HEK293 (cell line): ENCODE data around the gene DPP6.

Experiments used
- CTCF ChIA-PET: fragments of 350-600 bp; formaldehyde crosslinking; extraction: SDS; loops from one replicate; lab custom pipeline; 2021; ENCODE audit warnings: antibody characterized with exemption; lab: Yijun Ruan, JAX
- POLR2A ChIA-PET: fragments of 300-600 bp; formaldehyde crosslinking; extraction: SDS; loops from one replicate; lab custom pipeline; 2020; ENCODE audit warnings: antibody characterized with exemption, inconsistent platforms; lab: Yijun Ruan, JAX
- H3K27ac ChIP-seq: fragments of 200-500 bp; sonication (Bioruptor generic); 2 replicates; pipeline ENCODE4 v1.5.1; 2014; ENCODE audit warnings: low read depth, low read length, control low read depth, inconsistent platforms; ENCODE audit errors: extremely low read depth
- H3K36me3 ChIP-seq, 2 experiments: fragments of 200-500 bp in 1 of 2; sonication (Bioruptor generic) in 1 of 2; 1 replicate in 1 of 2; 2 replicates in 1 of 2; pipeline ENCODE4 v1.5.1; 2014 to 2017; ENCODE audit warnings: inconsistent platforms in 2 of 2, low read length in 2 of 2; ENCODE audit not compliant: control insufficient read depth in 2 of 2, insufficient read depth in 1 of 2
- H3K4me1 ChIP-seq: fragments of 200-500 bp; sonication (Bioruptor generic); 2 replicates; pipeline ENCODE4 v1.5.1; 2014; ENCODE audit warnings: mild to moderate bottlenecking, low read length, inconsistent platforms; ENCODE audit not compliant: control insufficient read depth, insufficient read depth
- H3K4me3 ChIP-seq: 2 replicates; pipeline ENCODE4 v1.5.1; 2011; ENCODE audit warnings: low read depth, mild to moderate bottlenecking, control low read depth, low read length, moderate library complexity
- H3K9me3 ChIP-seq: fragments of 200-500 bp; sonication (Bioruptor generic); 2 replicates; pipeline ENCODE4 v1.5.1; 2014; ENCODE audit warnings: low read depth, low read length, inconsistent platforms; ENCODE audit not compliant: control insufficient read depth, insufficient read depth
- BCL11A ChIP-seq: fragments of 450-650 bp; formaldehyde crosslinking; IDR thresholded peaks from 2 replicates; pipeline ENCODE4 v1.5.1; 2016; ENCODE audit warnings: low read depth, missing biosample characterization, missing genetic modification characterization
- BCL11B ChIP-seq: fragments of 450-650 bp; formaldehyde crosslinking; IDR thresholded peaks from 2 replicates; pipeline ENCODE4 v1.5.1; 2016; ENCODE audit warnings: low read depth, missing biosample characterization, missing genetic modification characterization
- KLF16 ChIP-seq: fragments of 450-650 bp; formaldehyde crosslinking; IDR thresholded peaks from 2 replicates; pipeline ENCODE4 v1.5.1; 2017; ENCODE audit warnings: missing biosample characterization, missing genetic modification characterization
- YY1 ChIP-seq: fragments of 450-650 bp; formaldehyde crosslinking; IDR thresholded peaks from 2 replicates; pipeline ENCODE4 v1.5.1; 2018; ENCODE audit warnings: missing biosample characterization, missing genetic modification characterization
- ZEB2 ChIP-seq: fragments of 450-650 bp; formaldehyde crosslinking; IDR thresholded peaks from 2 replicates; pipeline ENCODE4 v1.5.1; 2016; ENCODE audit warnings: missing biosample characterization, missing genetic modification characterization
- ZFP69B ChIP-seq: fragments of 450-650 bp; formaldehyde crosslinking; IDR thresholded peaks from 2 replicates; pipeline ENCODE4 v1.5.1; 2016; ENCODE audit warnings: missing biosample characterization, missing genetic modification characterization
- ZNF16 ChIP-seq: fragments of 450-650 bp; formaldehyde crosslinking; IDR thresholded peaks from 2 replicates; pipeline ENCODE4 v1.5.1; 2016; ENCODE audit warnings: low read depth, missing biosample characterization, missing genetic modification characterization
- ZNF248 ChIP-seq: fragments of 450-650 bp; formaldehyde crosslinking; IDR thresholded peaks from 2 replicates; pipeline ENCODE4 v1.5.1; 2017; ENCODE audit warnings: missing biosample characterization, missing genetic modification characterization
- ZNF777 ChIP-seq: fragments of 450-650 bp; formaldehyde crosslinking; IDR thresholded peaks from 2 replicates; pipeline ENCODE4 v1.5.1; 2017; ENCODE audit warnings: missing biosample characterization, missing genetic modification characterization, borderline replicate concordance
- TF ChIP-seq, protein P1 (sequence below): fragments of 450-650 bp; formaldehyde crosslinking; IDR thresholded peaks from 2 replicates; pipeline ENCODE4 v1.5.1; 2016; ENCODE audit warnings: missing biosample characterization, missing genetic modification characterization
- TF ChIP-seq, protein P2 (sequence below): fragments of 450-650 bp; formaldehyde crosslinking; IDR thresholded peaks from 2 replicates; pipeline ENCODE4 v1.5.1; 2017; ENCODE audit warnings: missing biosample characterization, missing genetic modification characterization
- TF ChIP-seq, protein P3 (sequence below): fragments of 450-650 bp; formaldehyde crosslinking; IDR thresholded peaks from 2 replicates; pipeline ENCODE4 v1.5.1; 2016; ENCODE audit warnings: missing biosample characterization, missing genetic modification characterization
- TF ChIP-seq, protein P4 (sequence below): fragments of 450-650 bp; formaldehyde crosslinking; IDR thresholded peaks from 2 replicates; pipeline ENCODE4 v1.5.1; 2016; ENCODE audit warnings: missing biosample characterization, missing genetic modification characterization
- TF ChIP-seq, protein P5 (sequence below): fragments of 450-650 bp; formaldehyde crosslinking; IDR thresholded peaks from 2 replicates; pipeline ENCODE4 v1.5.1; 2017; ENCODE audit warnings: missing biosample characterization, missing genetic modification characterization
- TF ChIP-seq, protein P6 (sequence below): fragments of 450-650 bp; formaldehyde crosslinking; conservative IDR thresholded peaks from 2 replicates; pipeline ENCODE4 v1.5.1; 2016; ENCODE audit warnings: low read depth, missing biosample characterization, missing genetic modification characterization
- TF ChIP-seq, protein P7 (sequence below): fragments of 450-650 bp; formaldehyde crosslinking; IDR thresholded peaks from 2 replicates; pipeline ENCODE4 v1.5.1; 2016; ENCODE audit warnings: missing biosample characterization, missing genetic modification characterization, borderline replicate concordance

Gene DPP6

DNA sequence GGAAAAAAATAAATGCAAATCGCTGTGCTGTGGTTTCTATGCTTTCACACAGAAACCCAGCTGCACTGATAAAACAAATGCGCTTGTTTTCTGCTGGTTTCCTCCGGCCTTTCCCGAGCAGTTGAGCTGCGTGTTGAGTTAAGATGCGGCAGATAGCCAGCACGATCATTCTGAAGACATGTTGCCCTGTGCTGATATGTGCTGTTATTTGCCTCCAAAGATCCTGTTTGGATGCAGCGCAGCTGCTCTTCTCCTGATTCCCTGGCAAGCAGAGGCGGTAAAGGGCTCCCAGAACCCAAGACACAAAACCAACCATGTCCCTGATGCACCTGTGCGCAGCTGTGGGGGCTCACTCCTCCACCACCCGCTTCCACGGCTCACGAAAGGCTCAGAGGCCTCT is 725.3 kb downstream of the DPP6 start:
- H3K27ac ChIP-seq, result no peak overlapping the region
- CTCF ChIA-PET, result interaction anchor here (1.1 kb wide), 1 partner anchor 8 kb away, joined by 3 read pairs; no protein-coding TSS in a partner anchor

More for the DNA sequence above, 725.3 kb downstream of the DPP6 start:
- H3K4me1 ChIP-seq, result no peaks in the 10 kb centered on the region
- TF ChIP-seq, protein P1, sequence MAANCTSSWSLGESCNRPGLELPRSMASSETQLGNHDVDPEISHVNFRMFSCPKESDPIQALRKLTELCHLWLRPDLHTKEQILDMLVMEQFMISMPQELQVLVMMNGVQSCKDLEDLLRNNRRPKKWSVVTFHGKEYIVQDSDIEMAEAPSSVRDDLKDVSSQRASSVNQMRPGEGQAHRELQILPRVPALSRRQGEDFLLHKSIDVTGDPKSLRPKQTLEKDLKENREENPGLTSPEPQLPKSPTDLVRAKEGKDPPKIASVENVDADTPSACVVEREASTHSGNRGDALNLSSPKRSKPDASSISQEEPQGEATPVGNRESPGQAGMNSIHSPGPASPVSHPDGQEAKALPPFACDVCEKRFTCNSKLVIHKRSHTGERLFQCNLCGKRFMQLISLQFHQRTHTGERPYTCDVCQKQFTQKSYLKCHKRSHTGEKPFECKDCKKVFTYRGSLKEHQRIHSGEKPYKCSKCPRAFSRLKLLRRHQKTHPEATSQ, result no peak
- TF ChIP-seq ZEB2 (tag by site-specific recombination), result no peak
- no peak for TF ChIP-seq ZNF16 (tag by site-specific recombination)
- TF ChIP-seq ZFP69B (tag by site-specific recombination), result no peak
- TF ChIP-seq, protein P2, sequence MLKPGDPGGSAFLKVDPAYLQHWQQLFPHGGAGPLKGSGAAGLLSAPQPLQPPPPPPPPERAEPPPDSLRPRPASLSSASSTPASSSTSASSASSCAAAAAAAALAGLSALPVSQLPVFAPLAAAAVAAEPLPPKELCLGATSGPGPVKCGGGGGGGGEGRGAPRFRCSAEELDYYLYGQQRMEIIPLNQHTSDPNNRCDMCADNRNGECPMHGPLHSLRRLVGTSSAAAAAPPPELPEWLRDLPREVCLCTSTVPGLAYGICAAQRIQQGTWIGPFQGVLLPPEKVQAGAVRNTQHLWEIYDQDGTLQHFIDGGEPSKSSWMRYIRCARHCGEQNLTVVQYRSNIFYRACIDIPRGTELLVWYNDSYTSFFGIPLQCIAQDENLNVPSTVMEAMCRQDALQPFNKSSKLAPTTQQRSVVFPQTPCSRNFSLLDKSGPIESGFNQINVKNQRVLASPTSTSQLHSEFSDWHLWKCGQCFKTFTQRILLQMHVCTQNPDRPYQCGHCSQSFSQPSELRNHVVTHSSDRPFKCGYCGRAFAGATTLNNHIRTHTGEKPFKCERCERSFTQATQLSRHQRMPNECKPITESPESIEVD, result no peak
- TF ChIP-seq, protein P3, sequence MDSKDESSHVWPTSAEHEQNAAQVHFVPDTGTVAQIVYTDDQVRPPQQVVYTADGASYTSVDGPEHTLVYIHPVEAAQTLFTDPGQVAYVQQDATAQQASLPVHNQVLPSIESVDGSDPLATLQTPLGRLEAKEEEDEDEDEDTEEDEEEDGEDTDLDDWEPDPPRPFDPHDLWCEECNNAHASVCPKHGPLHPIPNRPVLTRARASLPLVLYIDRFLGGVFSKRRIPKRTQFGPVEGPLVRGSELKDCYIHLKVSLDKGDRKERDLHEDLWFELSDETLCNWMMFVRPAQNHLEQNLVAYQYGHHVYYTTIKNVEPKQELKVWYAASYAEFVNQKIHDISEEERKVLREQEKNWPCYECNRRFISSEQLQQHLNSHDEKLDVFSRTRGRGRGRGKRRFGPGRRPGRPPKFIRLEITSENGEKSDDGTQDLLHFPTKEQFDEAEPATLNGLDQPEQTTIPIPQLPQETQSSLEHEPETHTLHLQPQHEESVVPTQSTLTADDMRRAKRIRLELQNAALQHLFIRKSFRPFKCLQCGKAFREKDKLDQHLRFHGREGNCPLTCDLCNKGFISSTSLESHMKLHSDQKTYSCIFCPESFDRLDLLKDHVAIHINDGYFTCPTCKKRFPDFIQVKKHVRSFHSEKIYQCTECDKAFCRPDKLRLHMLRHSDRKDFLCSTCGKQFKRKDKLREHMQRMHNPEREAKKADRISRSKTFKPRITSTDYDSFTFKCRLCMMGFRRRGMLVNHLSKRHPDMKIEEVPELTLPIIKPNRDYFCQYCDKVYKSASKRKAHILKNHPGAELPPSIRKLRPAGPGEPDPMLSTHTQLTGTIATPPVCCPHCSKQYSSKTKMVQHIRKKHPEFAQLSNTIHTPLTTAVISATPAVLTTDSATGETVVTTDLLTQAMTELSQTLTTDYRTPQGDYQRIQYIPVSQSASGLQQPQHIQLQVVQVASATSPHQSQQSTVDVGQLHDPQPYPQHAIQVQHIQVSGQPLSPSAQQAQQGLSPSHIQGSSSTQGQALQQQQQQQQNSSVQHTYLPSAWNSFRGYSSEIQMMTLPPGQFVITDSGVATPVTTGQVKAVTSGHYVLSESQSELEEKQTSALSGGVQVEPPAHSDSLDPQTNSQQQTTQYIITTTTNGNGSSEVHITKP (tag by site-specific recombination), result no peak
- TF ChIP-seq, protein P4, sequence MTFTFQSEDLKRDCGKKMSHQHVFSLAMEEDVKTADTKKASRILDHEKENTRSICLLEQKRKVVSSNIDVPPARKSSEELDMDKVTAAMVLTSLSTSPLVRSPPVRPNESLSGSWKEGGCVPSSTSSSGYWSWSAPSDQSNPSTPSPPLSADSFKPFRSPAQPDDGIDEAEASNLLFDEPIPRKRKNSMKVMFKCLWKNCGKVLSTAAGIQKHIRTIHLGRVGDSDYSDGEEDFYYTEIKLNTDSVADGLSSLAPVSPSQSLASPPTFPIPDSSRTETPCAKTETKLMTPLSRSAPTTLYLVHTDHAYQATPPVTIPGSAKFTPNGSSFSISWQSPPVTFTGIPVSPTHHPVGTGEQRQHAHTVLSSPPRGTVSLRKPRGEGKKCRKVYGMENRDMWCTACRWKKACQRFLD (tag by site-specific recombination), result no peak
- TF ChIP-seq, protein P5, sequence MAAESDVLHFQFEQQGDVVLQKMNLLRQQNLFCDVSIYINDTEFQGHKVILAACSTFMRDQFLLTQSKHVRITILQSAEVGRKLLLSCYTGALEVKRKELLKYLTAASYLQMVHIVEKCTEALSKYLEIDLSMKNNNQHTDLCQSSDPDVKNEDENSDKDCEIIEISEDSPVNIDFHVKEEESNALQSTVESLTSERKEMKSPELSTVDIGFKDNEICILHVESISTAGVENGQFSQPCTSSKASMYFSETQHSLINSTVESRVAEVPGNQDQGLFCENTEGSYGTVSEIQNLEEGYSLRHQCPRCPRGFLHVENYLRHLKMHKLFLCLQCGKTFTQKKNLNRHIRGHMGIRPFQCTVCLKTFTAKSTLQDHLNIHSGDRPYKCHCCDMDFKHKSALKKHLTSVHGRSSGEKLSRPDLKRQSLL, result no peak
- no peak for TF ChIP-seq YY1
- TF ChIP-seq KLF16, result no peak
- TF ChIP-seq, protein P6, sequence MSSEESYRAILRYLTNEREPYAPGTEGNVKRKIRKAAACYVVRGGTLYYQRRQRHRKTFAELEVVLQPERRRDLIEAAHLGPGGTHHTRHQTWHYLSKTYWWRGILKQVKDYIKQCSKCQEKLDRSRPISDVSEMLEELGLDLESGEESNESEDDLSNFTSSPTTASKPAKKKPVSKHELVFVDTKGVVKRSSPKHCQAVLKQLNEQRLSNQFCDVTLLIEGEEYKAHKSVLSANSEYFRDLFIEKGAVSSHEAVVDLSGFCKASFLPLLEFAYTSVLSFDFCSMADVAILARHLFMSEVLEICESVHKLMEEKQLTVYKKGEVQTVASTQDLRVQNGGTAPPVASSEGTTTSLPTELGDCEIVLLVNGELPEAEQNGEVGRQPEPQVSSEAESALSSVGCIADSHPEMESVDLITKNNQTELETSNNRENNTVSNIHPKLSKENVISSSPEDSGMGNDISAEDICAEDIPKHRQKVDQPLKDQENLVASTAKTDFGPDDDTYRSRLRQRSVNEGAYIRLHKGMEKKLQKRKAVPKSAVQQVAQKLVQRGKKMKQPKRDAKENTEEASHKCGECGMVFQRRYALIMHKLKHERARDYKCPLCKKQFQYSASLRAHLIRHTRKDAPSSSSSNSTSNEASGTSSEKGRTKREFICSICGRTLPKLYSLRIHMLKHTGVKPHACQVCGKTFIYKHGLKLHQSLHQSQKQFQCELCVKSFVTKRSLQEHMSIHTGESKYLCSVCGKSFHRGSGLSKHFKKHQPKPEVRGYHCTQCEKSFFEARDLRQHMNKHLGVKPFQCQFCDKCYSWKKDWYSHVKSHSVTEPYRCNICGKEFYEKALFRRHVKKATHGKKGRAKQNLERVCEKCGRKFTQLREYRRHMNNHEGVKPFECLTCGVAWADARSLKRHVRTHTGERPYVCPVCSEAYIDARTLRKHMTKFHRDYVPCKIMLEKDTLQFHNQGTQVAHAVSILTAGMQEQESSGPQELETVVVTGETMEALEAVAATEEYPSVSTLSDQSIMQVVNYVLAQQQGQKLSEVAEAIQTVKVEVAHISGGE, result no peak
- TF ChIP-seq ZNF777 (tag by site-specific recombination), result no peak
- TF ChIP-seq, protein P7, sequence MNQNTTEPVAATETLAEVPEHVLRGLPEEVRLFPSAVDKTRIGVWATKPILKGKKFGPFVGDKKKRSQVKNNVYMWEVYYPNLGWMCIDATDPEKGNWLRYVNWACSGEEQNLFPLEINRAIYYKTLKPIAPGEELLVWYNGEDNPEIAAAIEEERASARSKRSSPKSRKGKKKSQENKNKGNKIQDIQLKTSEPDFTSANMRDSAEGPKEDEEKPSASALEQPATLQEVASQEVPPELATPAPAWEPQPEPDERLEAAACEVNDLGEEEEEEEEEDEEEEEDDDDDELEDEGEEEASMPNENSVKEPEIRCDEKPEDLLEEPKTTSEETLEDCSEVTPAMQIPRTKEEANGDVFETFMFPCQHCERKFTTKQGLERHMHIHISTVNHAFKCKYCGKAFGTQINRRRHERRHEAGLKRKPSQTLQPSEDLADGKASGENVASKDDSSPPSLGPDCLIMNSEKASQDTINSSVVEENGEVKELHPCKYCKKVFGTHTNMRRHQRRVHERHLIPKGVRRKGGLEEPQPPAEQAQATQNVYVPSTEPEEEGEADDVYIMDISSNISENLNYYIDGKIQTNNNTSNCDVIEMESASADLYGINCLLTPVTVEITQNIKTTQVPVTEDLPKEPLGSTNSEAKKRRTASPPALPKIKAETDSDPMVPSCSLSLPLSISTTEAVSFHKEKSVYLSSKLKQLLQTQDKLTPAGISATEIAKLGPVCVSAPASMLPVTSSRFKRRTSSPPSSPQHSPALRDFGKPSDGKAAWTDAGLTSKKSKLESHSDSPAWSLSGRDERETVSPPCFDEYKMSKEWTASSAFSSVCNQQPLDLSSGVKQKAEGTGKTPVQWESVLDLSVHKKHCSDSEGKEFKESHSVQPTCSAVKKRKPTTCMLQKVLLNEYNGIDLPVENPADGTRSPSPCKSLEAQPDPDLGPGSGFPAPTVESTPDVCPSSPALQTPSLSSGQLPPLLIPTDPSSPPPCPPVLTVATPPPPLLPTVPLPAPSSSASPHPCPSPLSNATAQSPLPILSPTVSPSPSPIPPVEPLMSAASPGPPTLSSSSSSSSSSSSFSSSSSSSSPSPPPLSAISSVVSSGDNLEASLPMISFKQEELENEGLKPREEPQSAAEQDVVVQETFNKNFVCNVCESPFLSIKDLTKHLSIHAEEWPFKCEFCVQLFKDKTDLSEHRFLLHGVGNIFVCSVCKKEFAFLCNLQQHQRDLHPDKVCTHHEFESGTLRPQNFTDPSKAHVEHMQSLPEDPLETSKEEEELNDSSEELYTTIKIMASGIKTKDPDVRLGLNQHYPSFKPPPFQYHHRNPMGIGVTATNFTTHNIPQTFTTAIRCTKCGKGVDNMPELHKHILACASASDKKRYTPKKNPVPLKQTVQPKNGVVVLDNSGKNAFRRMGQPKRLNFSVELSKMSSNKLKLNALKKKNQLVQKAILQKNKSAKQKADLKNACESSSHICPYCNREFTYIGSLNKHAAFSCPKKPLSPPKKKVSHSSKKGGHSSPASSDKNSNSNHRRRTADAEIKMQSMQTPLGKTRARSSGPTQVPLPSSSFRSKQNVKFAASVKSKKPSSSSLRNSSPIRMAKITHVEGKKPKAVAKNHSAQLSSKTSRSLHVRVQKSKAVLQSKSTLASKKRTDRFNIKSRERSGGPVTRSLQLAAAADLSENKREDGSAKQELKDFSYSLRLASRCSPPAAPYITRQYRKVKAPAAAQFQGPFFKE (tag by site-specific recombination), result no peak
- no peak for TF ChIP-seq ZNF248 (tag by site-specific recombination)
- no peak for TF ChIP-seq BCL11B
- no peak for TF ChIP-seq BCL11A (tag by site-specific recombination)
- H3K4me3 ChIP-seq, result no peak overlapping the region
- POLR2A ChIA-PET, result no interaction called here
- no peaks in the 10 kb centered on the region for H3K36me3 ChIP-seq
- H3K9me3 ChIP-seq, result no peaks in the 10 kb centered on the region
